Activated CD4-positive, alpha-beta T cell treated with anti-CD3 and anti-CD28 coated beads for 36 hours (primary cell): ENCODE data around the gene CABLES2. TPM values are rescaled to one million over a fixed set of nuclear protein-coding genes. Genes with fewer than 3 reads are reported as not detected.

Experiments used
- ATAC-seq: fragments of 200-7000 bp; cut with Tn5 transposase; one replicate; pipeline ENCODE4 v1.10.0; 2021; ENCODE audit warnings: mild to moderate bottlenecking, moderate library complexity
- CTCF ChIA-PET: fragments of 350-600 bp; sonication (Branson Sonifier 250); formaldehyde crosslinking; loops from one replicate; lab custom pipeline; 2021; ENCODE audit warnings: antibody characterized with exemption; lab: Charles Lee
- POLR2A ChIA-PET: fragments of 350-600 bp; sonication (Branson Sonifier 250); formaldehyde crosslinking; loops from one replicate; lab custom pipeline; 2021; ENCODE audit warnings: antibody characterized with exemption, inconsistent platforms; lab: Charles Lee
- DNase-seq: peaks from one replicate; pipeline ENCODE4 v3.0.0-alpha.2; 2020
- H3K27ac Mint-ChIP-seq: one replicate; pipeline ENCODE4 v1.8.0; 2021; ENCODE audit warnings: mixed read lengths
- H3K27me3 Mint-ChIP-seq: one replicate; pipeline ENCODE4 v1.8.0; 2021; ENCODE audit warnings: mixed read lengths
- H3K36me3 Mint-ChIP-seq: one replicate; pipeline ENCODE4 v1.8.0; 2021; ENCODE audit warnings: low read depth, mixed read lengths
- H3K4me1 Mint-ChIP-seq: one replicate; pipeline ENCODE4 v1.8.0; 2021; ENCODE audit warnings: mixed read lengths
- H3K4me3 Mint-ChIP-seq: one replicate; pipeline ENCODE4 v1.8.0; 2021; ENCODE audit warnings: mild to moderate bottlenecking, moderate library complexity, mixed read lengths
- H3K9me3 Mint-ChIP-seq: one replicate; pipeline ENCODE4 v1.8.0; 2021; ENCODE audit warnings: low read depth, mixed read lengths
- intact Hi-C, 2 experiments: fragments of 100-400 bp; cut with DNase I in 1 of 2; cut with micrococcal nuclease in 1 of 2; formaldehyde crosslinking; loops; one replicate each; pipeline versions ENCODE4 v1.14.2 to v1.15.1; 2022 to 2024; cut with DNase I, micrococcal nuclease
- total RNA-seq, 2 experiments: library from RNA; stranded (reverse); gene quantifications; one replicate each; pipeline ENCODE4 v1.2.3, GENCODE V29; 2021

CABLES2 gene
- total RNA-seq, 2 experiments from 2014 or later = 6.4 to 7.6 TPM

DNA sequence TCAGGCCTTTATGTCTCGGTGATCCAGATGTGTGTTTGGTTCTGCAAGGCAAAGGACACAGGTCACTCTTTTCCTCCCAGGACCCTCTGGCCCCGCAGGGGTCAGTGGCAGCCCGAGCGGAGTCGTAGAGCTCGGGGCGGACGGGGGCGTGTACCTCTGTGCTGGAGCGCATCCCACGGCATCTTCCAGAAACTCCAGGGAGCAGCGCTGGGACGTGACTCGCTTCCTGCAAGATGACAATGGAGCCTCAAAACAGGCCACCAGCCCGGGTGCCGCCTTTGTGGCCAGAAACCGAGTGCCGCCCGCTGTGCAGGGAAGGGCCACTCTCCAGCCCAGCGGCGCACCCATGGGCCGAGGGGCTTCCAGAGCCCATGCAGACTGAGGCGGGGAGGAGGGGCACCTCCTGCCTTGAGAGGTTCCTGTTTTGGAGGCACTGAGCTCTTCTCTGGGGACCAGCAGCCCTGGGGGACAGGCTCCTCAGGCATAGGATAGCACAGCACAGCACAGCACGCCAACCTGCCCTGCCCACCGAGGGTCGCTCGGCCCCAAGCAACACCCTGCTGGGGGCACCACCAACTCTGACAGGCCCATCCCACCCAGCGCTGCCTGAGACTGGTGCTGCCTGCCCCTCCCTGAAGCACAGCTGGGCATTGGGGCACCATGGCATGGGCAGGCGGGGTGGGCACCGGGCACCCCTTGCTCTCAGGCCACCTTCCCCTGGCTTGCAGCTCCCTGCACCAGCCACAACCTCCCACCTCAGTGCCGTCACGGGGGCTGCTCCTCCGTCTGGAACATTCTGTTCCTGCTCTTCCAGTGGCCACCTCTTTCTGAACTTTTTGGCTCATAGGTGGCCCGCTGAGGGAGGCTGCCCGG lies 10.5 kb downstream of the CABLES2 start:
- intact Hi-C loops = no loop called here
- Mint-ChIP-seq H3K27me3 (no peaks in the 10 kb centered on the region), H3K36me3 (peaks cover 7% of the 10 kb centered on the region), H3K4me1 (no peaks in the 10 kb centered on the region), H3K4me3 (no peak overlapping the region), H3K9me3 (peaks cover 2% of the 10 kb centered on the region), H3K27ac (no peak overlapping the region)
- DNase-seq (no peak), ATAC-seq (no peak)
- CTCF ChIA-PET = no interaction called here
- POLR2A ChIA-PET = no interaction called here

DNA sequence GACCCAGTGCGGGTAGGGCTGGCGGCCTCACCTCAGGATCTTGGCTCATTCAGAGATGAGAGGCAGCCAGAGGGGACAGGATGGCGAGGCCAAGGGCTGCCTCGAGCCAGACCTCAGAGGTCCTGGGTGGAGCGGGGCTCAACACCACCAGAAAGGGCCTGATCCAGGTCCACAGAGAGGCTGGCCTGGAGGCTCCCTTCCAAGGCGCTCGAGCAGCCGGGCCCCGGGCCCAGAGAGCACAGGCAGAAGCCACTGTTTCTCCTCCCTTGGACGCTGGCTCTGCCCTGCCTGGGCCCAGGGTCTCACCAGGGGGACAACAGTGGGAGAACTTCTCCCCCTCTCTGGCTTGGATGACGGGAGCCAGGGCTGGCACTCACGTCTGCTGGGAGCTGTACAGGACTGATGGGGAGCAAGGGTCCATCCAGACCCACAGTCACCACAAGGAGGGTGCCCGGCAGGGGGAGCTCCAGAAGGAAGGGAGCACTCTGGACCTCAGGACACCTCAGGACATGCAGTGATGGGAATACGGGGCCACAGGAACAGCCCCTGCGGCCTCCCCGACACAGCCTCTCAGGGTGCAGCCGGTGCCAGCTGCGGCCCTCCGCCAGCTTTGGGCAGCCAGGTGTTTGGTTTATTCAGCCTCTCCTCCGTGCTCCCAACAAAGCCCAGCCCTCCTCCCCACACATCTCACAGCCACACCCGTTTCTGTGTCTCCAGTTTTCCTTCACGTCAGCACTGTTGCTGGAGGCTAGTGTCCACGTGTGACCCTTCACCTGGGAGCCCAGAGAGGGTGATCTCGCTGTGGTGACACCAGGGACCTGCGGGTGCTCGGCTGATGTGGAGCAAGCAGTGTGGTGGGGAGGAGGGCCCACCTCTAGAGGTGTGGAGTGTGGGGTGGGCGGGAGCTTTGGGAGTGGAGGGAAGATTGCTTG lies 11.5 kb downstream of the CABLES2 start:
- peaks cover 7% of the 10 kb centered on the region for H3K36me3 Mint-ChIP-seq
- no peaks in the 10 kb centered on the region for H3K4me1 Mint-ChIP-seq
- POLR2A ChIA-PET = no interaction called here
- CTCF ChIA-PET = no interaction called here
- H3K27me3 Mint-ChIP-seq = no peaks in the 10 kb centered on the region
- DNase-seq (no peak), ATAC-seq (no peak)
- H3K4me3 Mint-ChIP-seq = no peak overlapping the region
- H3K27ac Mint-ChIP-seq = no peak overlapping the region
- H3K9me3 Mint-ChIP-seq = peaks cover 2% of the 10 kb centered on the region
- intact Hi-C loops = no loop called here

DNA sequence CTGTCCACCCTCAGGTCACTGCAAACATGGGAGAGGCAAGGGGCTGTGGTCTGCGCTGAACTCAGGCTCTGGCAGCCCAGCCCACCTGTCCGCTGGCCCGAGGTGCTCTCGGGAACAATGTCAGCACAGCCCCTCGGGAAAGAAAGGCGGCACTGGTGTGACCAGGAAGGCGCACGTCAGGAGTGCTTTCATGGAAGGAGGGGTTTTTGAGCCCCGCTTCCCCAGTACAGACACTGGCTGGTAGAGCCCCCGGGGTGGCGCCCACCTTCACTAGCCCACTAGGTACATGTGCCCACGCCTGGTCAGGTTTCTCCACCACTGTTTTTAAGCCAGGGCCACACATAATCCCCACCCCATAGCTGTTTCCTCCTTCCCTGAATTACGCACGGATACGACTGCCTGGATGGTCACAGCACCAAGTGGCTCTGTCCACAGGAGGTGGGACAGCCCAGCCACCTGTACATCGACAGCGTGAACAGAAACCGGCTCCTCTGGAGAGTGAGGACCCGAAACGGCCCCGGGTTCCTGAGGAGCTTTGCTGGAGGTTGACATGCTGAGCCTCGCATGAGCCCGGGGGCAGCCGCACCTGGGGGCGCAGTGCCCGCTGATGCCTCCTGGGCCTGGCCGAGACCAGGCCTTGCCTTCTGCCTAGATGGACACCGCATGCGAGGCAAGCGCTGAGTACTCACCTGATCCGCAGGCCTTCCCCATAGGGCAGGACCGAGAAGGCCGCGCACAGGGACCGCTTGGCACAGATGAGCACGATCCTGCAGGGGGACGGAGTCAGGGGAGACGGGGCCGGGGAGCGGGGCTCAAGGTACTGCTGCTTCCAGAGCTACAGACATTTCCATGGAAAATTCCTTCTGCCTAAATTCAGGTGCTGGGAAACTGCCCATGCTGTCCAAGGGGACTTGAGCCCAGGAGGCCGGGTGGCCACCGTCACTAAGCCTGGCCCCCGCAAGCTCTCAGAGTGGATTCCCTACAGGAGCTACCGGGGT lies 12.5 kb downstream of the CABLES2 start:
- ChIA-PET CTCF (interaction anchor here (0.6 to 1.1 kb wide), 2 partner anchors 34 to 80 kb away, joined by 3 read pairs; no protein-coding TSS in a partner anchor), POLR2A (no interaction called here)
- Mint-ChIP-seq H3K27ac (no peak overlapping the region), H3K4me3 (no peak overlapping the region), H3K27me3 (no peaks in the 10 kb centered on the region), H3K36me3 (peaks cover 15% of the 10 kb centered on the region), H3K9me3 (peaks cover 2% of the 10 kb centered on the region), H3K4me1 (peaks cover 3% of the 10 kb centered on the region)
- intact Hi-C loops = no loop called here
- no peak for DNase-seq
- ATAC-seq = no peak

DNA sequence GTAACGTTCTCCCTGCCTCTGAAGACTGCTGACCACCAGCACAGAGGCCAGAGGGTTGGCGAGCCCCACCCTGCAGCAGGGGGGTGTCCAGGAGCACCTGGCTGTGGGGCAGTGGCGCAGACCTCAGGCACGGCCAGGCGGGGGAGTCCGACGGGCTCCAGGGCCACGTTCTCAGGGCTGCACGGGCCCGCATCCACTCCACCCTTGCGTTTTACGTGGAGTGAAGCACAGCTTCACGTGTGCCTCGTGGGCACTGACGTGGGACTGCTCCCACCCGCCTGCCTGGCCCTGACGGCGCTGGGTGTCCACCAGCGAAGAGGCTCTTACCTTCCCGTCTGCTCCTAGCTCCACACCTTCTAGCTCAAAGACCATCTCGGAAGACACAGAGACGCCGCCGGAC lies 13.3 kb downstream of the CABLES2 start:
- intact Hi-C loops = no loop called here
- CTCF ChIA-PET = interaction anchor here (0.6 to 1.1 kb wide), 2 partner anchors 35 to 79 kb away, joined by 3 read pairs; no protein-coding TSS in a partner anchor

DNA sequence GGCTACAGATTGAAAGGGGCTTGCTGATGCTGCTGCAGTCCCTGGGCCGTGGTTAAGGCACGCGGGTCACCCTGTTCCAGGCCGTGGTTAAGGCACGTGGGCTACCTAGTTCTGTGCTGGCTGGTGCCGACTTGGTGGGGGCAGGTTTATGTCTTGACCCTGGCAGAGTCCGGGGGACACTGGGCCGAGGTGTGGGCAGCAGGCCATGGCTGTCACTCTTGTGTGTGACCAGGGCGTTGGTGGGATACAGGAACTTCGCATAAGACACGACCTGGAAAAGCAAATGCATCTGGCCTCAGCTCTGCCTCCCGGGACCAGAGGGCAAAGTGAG lies 13.8 kb downstream of the CABLES2 start:
- DNase-seq = no peak
- ChIA-PET CTCF (interaction anchor here (1.1 kb wide), 1 partner anchor 79 kb away, joined by 3 read pairs; no protein-coding TSS in a partner anchor), POLR2A (no interaction called here)
- no peaks in the 10 kb centered on the region for H3K27me3 Mint-ChIP-seq
- no peak overlapping the region for H3K4me3 Mint-ChIP-seq
- ATAC-seq = no peak
- intact Hi-C loops = no loop called here
- H3K36me3 Mint-ChIP-seq = peaks cover 26% of the 10 kb centered on the region
- peaks cover 2% of the 10 kb centered on the region for H3K9me3 Mint-ChIP-seq
- peaks cover 11% of the 10 kb centered on the region for H3K4me1 Mint-ChIP-seq
- H3K27ac Mint-ChIP-seq = no peak overlapping the region

More for the DNA sequence above, 13.3 kb downstream of the CABLES2 start:
- ATAC-seq (no peak), DNase-seq (no peak)
- no peak overlapping the region for H3K27ac Mint-ChIP-seq
- H3K4me3 Mint-ChIP-seq = no peak overlapping the region
- peaks cover 21% of the 10 kb centered on the region for H3K36me3 Mint-ChIP-seq
- peaks cover 6% of the 10 kb centered on the region for H3K4me1 Mint-ChIP-seq
- POLR2A ChIA-PET = no interaction called here
- peaks cover 2% of the 10 kb centered on the region for H3K9me3 Mint-ChIP-seq
- H3K27me3 Mint-ChIP-seq = no peaks in the 10 kb centered on the region

DNA sequence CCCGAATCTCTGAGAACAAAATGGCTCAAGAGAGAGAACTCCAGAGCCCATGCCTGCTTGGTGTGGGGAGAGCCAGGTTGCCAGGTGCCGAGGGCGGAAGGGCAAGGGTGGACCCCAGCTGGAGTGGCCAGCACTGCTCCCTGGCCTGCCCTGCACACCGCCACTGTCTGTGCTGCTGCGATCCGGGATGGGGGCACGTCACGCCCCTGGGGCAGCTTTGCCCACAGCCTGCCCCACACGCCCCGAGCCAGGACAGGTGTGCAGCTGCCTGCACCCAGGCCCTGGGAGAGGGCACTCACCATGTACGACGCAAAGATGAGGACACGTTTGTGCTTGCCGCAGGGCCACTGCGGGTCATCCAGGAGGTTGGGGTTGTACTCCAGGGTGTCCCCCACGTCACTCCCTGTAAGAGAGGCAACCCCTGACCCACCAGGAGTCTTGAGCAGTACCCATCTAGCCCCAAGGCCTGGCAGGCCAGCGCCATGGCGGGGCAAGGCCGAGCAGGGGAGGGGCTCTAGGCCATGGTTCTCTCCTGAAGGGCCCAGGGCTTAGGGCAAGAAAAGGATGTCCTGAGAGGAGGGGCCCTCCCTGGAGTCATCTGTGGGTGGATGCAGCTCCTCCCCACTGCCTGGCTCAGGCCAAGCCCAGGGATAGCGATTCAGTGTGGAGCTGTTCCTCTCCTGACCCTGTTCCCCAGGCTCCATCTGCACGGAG lies 14.3 kb downstream of the CABLES2 start:
- intact Hi-C loops = no loop called here

DNA sequence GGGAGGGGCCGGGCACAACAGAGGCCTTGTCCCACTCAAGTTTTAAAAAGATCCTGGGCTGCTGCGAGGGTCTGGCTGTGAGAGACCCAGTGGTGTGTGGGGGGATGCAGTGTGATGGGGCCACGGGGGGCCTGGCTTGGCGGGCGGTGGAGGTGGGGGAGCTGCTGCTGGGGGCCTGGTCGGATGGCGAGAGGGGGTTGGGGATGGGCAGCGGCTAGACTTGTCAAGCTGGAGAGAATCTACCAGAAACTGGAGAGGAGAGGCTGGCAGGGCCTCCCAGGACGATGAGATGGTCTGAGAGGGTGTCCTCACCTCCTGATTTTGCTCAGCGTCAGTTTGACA lies 15.0 kb downstream of the CABLES2 start:
- ATAC-seq = no peak
- Mint-ChIP-seq H3K4me3 (no peak overlapping the region), H3K9me3 (no peaks in the 10 kb centered on the region), H3K27me3 (no peaks in the 10 kb centered on the region), H3K27ac (no peak overlapping the region), H3K4me1 (peaks cover 19% of the 10 kb centered on the region), H3K36me3 (peaks cover 36% of the 10 kb centered on the region)
- POLR2A ChIA-PET = interaction anchor here (1.2 kb wide), 1 partner anchor 15 kb away, joined by 4 read pairs; no protein-coding TSS in a partner anchor
- intact Hi-C loops = no loop called here
- DNase-seq = no peak
- CTCF ChIA-PET = no interaction called here

More for the DNA sequence above, 14.3 kb downstream of the CABLES2 start:
- Mint-ChIP-seq H3K9me3 (no peaks in the 10 kb centered on the region), H3K4me1 (peaks cover 16% of the 10 kb centered on the region), H3K27ac (no peak overlapping the region), H3K4me3 (no peak overlapping the region), H3K36me3 (peaks cover 29% of the 10 kb centered on the region), H3K27me3 (no peaks in the 10 kb centered on the region)
- POLR2A ChIA-PET = no interaction called here
- CTCF ChIA-PET = interaction anchor here (1.1 kb wide), 1 partner anchor 78 kb away, joined by 3 read pairs; no protein-coding TSS in a partner anchor
- no peak for ATAC-seq
- DNase-seq = no peak

DNA sequence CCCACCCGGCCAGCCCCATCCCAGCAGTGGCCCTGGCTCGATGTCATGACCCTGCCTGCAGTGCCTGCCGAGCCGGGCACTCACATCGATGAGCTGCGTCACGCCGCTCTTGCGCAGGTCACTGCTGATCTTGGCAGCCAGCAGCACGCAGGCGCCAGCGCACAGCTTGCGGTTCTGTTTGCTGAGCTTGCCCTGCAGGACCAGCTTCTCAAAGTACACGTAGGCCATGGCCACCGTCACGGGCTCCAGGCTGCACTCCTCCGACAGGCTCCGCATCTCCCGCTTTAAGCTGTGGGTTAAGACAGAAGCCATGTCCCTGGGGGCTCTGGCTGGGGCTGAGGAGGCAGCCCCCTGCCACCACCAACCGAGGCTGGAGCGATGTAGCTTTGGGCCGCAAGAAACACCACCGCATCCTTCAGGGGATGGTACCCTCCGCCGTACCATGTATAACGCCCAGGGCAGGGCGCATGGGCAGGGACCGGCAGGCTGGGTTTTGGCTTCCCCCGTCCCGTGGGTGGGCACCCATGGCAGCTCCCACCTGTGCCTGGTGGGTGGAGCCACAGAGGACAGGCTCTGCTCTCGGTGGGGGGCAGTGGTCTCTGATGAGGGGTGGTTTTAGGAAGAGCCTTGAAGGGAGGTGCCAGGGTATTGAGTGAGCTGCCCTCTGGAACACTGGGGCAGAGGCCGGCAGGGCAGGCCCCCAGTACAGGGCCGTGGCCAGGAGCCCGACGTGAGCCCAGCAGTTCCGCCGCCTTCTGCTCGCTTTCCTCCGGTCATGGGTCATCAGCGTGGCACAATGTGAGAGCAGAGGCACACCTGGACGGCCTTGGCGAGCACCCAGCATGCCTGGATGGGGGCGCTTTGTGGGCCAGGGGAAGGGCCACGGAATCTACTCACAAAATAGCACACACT lies 15.7 kb downstream of the CABLES2 start:
- ATAC-seq (no peak), DNase-seq (no peak)
- Mint-ChIP-seq H3K4me3 (no peak overlapping the region), H3K4me1 (peaks cover 19% of the 10 kb centered on the region), H3K27me3 (no peaks in the 10 kb centered on the region), H3K9me3 (no peaks in the 10 kb centered on the region), H3K27ac (no peak overlapping the region), H3K36me3 (peaks cover 36% of the 10 kb centered on the region)
- intact Hi-C loops = no loop called here
- ChIA-PET CTCF (interaction anchor here (0.6 to 1.1 kb wide), 3 partner anchors 9 to 41 kb away, joined by 3 read pairs; no protein-coding TSS in a partner anchor), POLR2A (interaction anchor here (0.6 to 1.2 kb wide), 3 partner anchors 14 to 84 kb away, joined by 3 to 4 read pairs (median 3); no protein-coding TSS in a partner anchor)

DNA sequence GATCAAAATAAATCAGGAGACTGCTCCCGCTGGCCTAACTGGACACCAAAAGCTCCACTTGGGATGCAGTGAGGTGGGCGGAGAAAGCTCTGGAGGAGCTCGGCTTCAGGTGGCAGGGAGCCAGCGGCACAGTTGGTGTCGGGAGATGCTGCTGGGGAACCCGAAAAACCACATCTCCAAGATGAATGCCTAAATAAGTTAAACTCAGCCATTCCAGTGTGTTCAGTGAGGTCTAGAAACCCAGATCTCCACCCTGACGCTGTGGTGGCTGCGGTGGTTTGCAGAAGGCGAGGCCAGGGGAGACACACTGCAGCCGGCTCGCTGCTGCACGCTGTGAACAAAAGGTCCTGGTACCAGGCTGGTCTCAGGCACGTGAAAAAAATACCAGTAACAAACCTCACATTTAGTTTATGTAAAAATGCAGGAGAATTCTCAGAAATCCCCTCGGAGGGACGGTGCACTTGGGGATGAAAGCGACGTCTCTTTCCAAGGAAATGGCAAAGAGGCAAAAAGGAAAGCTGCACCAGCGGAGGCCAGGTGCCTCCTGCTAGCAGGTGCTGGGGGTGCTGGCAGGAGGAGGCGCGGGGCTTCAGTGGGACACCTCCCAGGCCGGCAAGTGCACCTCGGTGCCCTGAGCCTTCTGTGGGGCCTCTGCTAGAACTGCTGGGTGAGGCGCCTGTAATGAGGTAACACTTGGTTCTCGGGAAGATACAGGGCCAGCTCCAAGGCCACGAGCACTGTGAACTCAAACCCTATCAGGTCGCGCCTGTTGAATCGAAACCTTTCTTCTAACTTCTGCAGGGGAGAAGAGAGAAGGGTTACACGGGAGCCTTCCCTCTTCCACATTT lies 16.5 kb downstream of the CABLES2 start:
- Mint-ChIP-seq H3K4me1 (peaks cover 23% of the 10 kb centered on the region), H3K27me3 (no peaks in the 10 kb centered on the region), H3K4me3 (no peak overlapping the region), H3K27ac (peak overlapping the region; percentile 31), H3K9me3 (no peaks in the 10 kb centered on the region), H3K36me3 (peaks cover 40% of the 10 kb centered on the region)
- CTCF ChIA-PET = interaction anchor here (0.7 to 1.1 kb wide), 3 partner anchors 26 to 90 kb away, joined by 3 to 4 read pairs (median 3); no protein-coding TSS in a partner anchor
- ATAC-seq = no peak
- POLR2A ChIA-PET = interaction anchor here (0.6 to 1.2 kb wide), 2 partner anchors 13 to 84 kb away, joined by 3 to 4 read pairs; no protein-coding TSS in a partner anchor
- DNase-seq = no peak
- intact Hi-C loops = no loop called here
